ENCODE results near the gene CNOT3. TPM values are rescaled to one million over a fixed set of nuclear protein-coding genes. Genes with fewer than 3 reads are reported as not detected.

CNOT3 gene
- total and polyA plus RNA-seq, 2 donors (not counting 1 experiment from before 2014, with no cell fraction given): 28.1 to 82.1 TPM

GRCh38 chr19:54127688-54128440, 9.7 kb upstream of the CNOT3 start:
- no peaks in the 10 kb centered on the region for H4K20me1 ChIP-seq (ENCODE audit: control insufficient read depth, insufficient read depth, low read length, poor library complexity, severe bottlenecking)
- CTCF ChIA-PET: no interaction called here
- no peaks in the 10 kb centered on the region for H3K9me3 ChIP-seq (ENCODE audit: control extremely low read depth in 1 of 3, control insufficient read depth in 2 of 3, insufficient read depth in 1 of 3, low read length in 2 of 3)
- H3K27ac ChIP-seq (ENCODE audit: low read length in 2 of 2): no peak overlapping the region
- no peaks in the 10 kb centered on the region for H3K27me3 ChIP-seq (replicated peaks in 1 of 4; ENCODE audit: control extremely low read depth in 1 of 4, control insufficient read depth in 3 of 4, insufficient read depth in 4 of 4, low read length in 3 of 4)
- no peak for DNase-seq
- intact Hi-C loops (cut with micrococcal nuclease): no loop called here
- Mint-ChIP-seq H3K27ac (no peak overlapping the region), H3K4me3 (no peak overlapping the region), H3K4me1 (no peaks in the 10 kb centered on the region), H3K9me3 (ENCODE audit: insufficient read depth) (no peaks in the 10 kb centered on the region), H3K27me3 (no peaks in the 10 kb centered on the region)
- H3K79me2 ChIP-seq (ENCODE audit: control insufficient read depth, insufficient read depth, low read length): no peaks in the 10 kb centered on the region
- H3K4me2 ChIP-seq (replicated peaks; ENCODE audit: low read depth, low read length, poor library complexity, severe bottlenecking): no peak overlapping the region
- H2AFZ ChIP-seq (ENCODE audit: insufficient read depth, low read depth, low read length, poor library complexity, severe bottlenecking): no peak overlapping the region
- no peak overlapping the region for H3K9ac ChIP-seq (ENCODE audit: low read length)
- 98% methylated on average over 33 of the region's 44 CpGs for WGBS (ENCODE audit: insufficient coverage)
- no peak for TF ChIP-seq EZH2 (IDR thresholded peaks at IDR 0.05; ENCODE audit: borderline replicate concordance, insufficient read depth, low read depth, low read length, poor library complexity, severe bottlenecking)
- no peak for TF ChIP-seq CTCF (IDR thresholded peaks at IDR 0.05)
- no peak for ATAC-seq (ENCODE audit: low read depth)
- POLR2A ChIA-PET: no interaction called here
- no peak overlapping the region for H3K4me3 ChIP-seq (ENCODE audit: control extremely low read depth in 1 of 5, extremely low read depth in 1 of 5, insufficient read depth in 1 of 5, low read depth in 2 of 5, low read length in 4 of 5)
- H3K4me1 ChIP-seq (ENCODE audit: control insufficient read depth in 2 of 2, insufficient read depth in 2 of 2, low read length in 2 of 2): no peaks in the 10 kb centered on the region
- H3K36me3 ChIP-seq (replicated peaks in 1 of 2; ENCODE audit: control extremely low read depth in 1 of 2, control insufficient read depth in 1 of 2, extremely low read depth in 1 of 2, insufficient read depth in 2 of 2, low read length in 1 of 2): peaks cover 7 to 58% of the 10 kb centered on the region in 2 experiments

- intact Hi-C loops (cut with micrococcal nuclease): no loop called here
- H3K9ac ChIP-seq (ENCODE audit: low read length): no peak overlapping the region
- no peak overlapping the region for H3K4me2 ChIP-seq (replicated peaks; ENCODE audit: low read depth, low read length, poor library complexity, severe bottlenecking)
- WGBS (ENCODE audit: insufficient coverage): 92% methylated on average over 18 of the region's 20 CpGs
- H3K4me3 ChIP-seq (ENCODE audit: control extremely low read depth in 1 of 5, extremely low read depth in 1 of 5, insufficient read depth in 1 of 5, low read depth in 2 of 5, low read length in 4 of 5): no peak overlapping the region
- H3K27me3 ChIP-seq (replicated peaks in 1 of 4; ENCODE audit: control extremely low read depth in 1 of 4, control insufficient read depth in 3 of 4, insufficient read depth in 4 of 4, low read length in 3 of 4): no peaks in the 10 kb centered on the region
- no peaks in the 10 kb centered on the region for H3K9me3 ChIP-seq (ENCODE audit: control extremely low read depth in 1 of 3, control insufficient read depth in 2 of 3, insufficient read depth in 1 of 3, low read length in 2 of 3)
- H3K9me3 Mint-ChIP-seq (ENCODE audit: insufficient read depth): no peaks in the 10 kb centered on the region
- H3K27ac Mint-ChIP-seq: no peak overlapping the region
- ChIA-PET CTCF (no interaction called here), POLR2A (no interaction called here)
- no peaks in the 10 kb centered on the region for H3K27me3 Mint-ChIP-seq
- TF ChIP-seq EZH2 (IDR thresholded peaks at IDR 0.05; ENCODE audit: borderline replicate concordance, insufficient read depth, low read depth, low read length, poor library complexity, severe bottlenecking) (no peak), CTCF (IDR thresholded peaks at IDR 0.05) (no peak)
- no peaks in the 10 kb centered on the region for H3K4me1 Mint-ChIP-seq
- no peak overlapping the region for H2AFZ ChIP-seq (ENCODE audit: insufficient read depth, low read depth, low read length, poor library complexity, severe bottlenecking)
- no peaks in the 10 kb centered on the region for H3K4me1 ChIP-seq (ENCODE audit: control insufficient read depth in 2 of 2, insufficient read depth in 2 of 2, low read length in 2 of 2)
- no peaks in the 10 kb centered on the region for H4K20me1 ChIP-seq (ENCODE audit: control insufficient read depth, insufficient read depth, low read length, poor library complexity, severe bottlenecking)
- H3K27ac ChIP-seq (ENCODE audit: low read length in 2 of 2): no peak overlapping the region
- ATAC-seq (ENCODE audit: low read depth) (no peak), DNase-seq (no peak)
- H3K4me3 Mint-ChIP-seq: no peak overlapping the region
- H3K36me3 ChIP-seq (replicated peaks in 1 of 2; ENCODE audit: control extremely low read depth in 1 of 2, control insufficient read depth in 1 of 2, extremely low read depth in 1 of 2, insufficient read depth in 2 of 2, low read length in 1 of 2): peaks cover 7 to 54% of the 10 kb centered on the region in 2 experiments
- no peaks in the 10 kb centered on the region for H3K79me2 ChIP-seq (ENCODE audit: control insufficient read depth, insufficient read depth, low read length)
Observed at GRCh38 chr19:54128441-54128725, 9.2 kb upstream of the CNOT3 start.
